Brain pericyte (primary cell): ENCODE measurements around the gene RSPO3.

Experiments used
- DNase-seq: peaks from one replicate; pipeline ENCODE4 v3.0.0-alpha.2; 2012; ENCODE audit warnings: low read depth, low spot score

Gene RSPO3

DNA sequence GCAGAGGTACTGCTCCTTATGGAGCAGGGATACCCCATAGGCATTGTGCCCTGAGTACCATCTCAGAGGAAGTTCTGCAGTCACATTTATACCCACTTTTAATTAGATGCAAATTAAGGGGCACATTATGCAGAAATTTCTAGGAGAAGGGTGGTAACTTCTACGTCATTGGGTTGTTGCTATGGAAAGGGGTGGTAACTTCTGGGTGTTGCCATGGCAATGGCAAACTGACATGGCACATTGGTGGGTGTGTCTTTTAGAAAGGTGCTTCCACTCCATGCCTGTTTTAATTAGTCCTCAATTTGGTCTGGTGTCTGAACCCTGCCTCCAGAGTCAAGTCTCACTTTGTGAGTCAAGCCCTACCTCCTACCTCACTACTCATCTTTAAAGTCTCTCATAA lies 42.0 kb downstream of the RSPO3 start:
- no peak for DNase-seq

DNA sequence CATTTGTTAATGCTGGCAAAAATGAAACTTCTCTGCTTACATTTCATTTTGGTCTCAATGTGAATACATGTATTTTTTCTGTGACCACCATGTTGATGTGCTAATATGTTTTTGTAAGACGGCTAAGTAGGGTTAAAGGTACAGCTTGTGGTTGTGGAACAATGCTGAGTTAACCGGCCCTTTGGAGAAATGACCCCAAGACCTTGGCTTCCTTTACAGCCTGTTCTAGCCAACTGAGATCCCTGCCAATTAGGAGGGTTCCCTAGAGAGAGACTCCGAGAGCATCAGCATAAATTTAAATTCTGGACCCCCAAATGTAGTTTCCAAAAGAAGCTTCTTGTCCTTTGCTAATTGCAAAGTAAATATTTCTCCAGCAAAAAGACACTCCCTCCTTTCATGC lies 44.4 kb downstream of the RSPO3 start:
- DNase-seq: peak; percentile 58

DNA sequence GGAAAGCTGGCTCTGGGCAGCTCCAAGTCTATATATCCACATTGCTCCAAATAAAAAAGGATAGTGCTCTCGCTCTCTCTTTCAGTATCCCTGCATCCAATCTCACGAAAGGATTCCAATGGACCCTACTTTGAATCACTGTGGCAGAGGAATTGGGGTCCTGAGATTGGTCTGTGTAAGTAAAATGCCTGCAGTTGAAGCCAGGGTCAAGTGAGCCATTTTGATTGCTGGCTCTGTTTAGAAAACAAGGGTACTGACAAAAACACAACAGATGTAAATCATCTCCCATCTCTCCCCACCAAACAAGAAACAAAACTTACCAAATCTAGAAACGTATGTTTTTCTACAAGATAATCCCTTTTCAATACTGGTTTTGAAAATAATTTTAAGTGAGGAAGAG lies 45.6 kb downstream of the RSPO3 start:
- no peak for DNase-seq

DNA sequence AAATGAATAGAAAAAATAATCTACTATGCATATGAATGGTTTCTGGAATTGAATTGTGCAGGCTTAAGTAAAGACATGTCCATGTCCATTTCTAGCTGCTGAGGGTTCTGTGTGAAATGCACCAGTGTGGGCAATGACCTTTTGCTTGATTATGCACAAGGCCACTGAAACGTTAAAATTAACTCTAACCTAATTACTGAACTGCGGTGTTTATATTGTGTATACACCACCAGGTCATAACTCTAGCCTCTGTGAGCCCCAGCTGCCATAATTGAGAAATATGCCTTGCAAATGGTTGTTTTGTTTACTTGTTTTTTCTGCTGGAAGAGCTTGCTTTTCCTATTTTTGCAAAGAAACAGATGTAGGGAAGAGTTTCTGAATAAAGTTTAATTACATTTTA lies 46.1 kb downstream of the RSPO3 start:
- DNase-seq: no peak

DNA sequence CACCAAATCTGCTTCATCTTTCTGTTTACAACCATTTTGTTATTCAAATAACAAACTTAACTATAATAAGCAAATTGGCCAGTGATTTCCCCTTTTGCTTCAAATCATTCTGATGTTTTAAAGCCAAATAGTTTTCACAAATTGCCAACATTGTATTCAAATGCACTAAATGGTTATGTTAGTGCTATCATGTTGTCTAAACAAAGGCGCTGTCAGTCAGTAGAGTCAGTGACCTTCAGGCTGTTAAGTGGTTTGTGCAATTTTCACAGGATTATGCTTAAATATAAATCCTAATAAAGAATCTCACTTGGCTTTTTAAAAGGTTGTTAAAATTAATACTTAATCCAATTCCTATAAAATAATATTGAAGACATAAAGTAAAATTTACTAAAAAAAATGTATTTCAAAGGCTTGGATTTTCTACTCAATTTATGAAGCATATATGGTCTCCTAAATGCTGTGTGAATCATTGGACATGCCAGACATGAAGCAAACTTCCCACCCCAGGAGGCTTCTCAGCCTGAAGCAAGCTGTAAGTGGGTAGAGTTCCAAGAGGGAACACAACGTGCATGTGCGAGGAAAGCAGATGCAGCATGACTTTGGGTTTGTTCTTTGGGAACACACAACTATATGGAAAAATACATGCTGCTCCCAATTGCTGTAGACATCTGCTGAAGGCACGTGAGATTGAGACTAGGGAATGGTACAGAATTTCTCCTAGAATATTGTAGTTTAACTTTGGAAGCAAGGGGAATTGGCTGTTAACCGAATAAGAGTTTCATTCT lies 54.9 kb downstream of the RSPO3 start:
- no peak for DNase-seq

DNA sequence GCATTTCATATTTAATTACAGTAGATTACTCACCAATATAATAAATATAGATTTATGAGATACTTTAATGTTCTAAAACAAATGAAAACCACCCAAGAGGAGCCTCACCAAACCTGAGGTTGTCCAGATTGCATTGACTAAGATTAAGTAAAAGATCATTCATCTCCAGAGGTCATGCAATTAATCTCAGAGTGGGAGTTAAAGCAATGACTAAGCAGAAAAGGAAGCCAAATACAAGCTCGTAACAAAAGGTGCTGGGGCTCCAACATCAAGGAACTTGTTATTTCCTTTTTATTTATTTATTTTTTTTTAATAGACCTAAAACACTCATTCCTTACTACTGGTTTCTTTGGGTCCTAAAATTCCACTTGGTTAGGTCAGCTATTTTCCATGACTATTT lies 57.7 kb downstream of the RSPO3 start:
- no peak for DNase-seq

DNA sequence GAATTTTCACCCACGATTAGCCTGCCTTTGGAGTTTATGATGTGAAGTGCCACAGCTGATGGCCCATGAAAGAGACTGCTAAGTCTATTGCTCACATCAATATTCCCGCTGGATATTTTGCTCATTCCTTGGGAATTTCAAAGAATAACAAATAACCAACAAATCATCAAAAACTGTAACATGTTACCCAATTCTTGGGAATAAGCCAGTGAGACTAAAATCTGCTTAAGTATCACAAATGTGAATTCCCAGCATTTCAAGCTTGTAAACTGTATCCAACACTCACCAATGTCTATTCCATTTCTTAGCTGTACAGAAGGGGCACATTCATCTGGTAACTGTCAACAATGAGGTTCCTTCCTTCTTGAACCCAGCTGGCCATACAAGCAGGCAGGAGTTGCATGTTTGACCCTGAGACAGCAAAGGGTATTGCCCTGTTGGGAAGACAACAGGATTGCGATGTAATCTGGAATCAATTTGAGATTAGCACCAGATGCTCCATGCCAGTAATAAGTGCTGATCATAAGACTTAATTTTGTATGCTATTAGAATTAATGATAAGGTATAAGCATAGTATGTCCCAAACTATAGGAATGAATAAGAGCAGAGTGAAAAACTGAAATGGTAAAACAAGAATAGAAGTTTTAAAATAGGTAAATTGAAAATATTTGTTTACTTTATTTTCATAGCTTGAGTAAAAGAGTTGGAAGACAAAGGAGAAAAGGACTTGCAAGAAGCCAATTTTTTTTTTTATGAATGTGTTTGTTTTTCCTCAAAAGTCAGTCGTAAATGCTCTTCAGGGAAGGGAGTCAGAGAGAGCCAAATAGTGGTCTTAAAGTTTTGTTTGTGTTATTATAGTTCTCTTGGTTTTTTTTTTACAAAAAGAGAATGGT lies 58.8 kb downstream of the RSPO3 start:
- DNase-seq: peak; percentile 32

DNA sequence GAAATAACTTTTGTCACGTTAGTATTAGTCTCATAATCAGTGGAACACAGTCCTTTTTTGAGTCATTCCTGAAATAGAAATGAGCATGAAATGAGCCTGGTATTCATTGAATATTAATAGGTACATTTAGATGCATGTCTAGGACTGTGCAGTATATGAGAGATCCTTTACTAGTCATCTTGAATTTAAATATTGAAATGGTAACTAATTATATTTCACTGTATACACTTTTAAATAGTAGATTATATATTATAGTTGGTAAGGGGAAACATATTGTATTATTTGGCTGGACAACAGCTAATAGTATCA lies 59.4 kb downstream of the RSPO3 start:
- DNase-seq: no peak

DNA sequence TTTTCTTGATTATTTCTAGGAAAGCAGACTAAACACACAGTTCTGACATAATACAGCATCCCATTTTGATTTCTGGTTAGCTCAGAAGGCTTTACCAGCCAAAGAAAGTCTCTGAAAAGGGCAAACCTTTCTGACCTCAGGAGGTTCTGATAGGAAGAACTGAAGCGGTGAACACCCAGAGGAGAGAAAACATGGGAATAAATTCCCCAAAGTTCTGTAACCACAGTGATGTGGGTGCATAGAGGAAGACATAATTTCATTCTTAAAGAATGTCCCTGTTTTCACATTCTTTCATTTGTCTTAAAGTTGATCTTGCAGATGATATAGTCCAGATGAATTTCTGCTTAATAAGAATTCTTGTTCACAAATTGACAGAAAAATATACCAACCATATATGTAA lies 60.3 kb downstream of the RSPO3 start:
- no peak for DNase-seq

DNA sequence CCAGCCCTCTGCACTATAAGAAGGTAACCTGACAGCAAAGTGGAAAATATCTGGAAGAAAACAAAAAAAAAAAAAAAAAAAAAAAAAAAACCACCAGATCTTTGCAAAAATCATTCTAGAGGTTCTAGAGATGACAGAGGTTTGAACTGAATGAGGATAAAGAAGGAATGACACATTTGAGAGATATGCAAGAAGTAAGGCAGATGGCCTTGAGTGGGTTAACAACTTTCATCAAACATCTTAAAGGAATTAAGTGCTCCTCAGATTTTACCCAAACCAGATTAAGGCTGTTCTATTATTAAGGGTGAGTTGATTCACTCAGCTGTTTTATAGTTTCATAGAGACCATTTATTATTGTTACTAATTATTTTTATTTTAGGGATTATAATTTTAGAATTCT lies 62.0 kb downstream of the RSPO3 start:
- DNase-seq: no peak

DNA sequence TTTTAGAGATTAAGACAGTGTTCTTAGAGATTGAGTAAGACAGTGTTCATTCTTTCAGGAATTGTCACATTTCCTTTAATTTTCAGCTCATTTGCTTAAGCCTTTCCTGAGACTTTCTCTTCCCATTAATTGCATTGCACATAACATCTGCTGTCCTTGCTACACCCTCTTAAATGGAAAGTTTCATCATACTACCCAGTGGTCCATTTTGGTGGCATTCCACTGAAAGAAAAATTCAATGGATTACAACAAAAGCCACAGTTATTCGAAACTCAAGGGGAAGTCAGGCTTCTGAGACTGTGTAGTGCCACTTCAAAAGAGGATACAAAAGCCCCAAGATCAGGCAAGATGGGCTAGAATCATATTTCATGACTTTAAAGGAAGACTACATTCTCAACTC lies 64.0 kb downstream of the RSPO3 start:
- DNase-seq: no peak

DNA sequence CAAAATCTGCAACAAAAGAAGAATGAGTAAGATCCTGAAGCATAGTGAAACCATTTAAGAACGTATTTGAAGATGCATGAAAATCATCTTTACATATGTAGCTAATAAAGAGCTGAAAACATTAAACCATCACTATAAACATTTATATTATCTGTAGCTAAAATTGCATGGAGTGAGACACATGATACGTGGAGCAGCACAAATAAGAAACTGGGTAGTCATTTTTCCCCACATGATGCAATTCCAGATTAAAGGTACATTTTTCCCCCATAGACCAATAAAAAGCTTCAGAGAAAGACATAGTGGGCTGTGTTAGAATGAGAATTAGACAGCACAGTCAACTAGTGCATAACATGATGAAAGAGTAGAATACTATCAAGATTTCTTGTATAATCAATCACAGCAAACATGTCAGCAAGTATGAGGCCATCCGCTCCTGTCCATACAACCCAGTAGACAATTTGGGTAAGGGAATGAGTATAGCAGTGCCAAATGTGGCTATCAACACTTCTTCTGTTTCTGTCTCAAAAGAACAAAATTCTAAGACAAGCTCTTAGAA lies 67.0 kb downstream of the RSPO3 start:
- no peak for DNase-seq

DNA sequence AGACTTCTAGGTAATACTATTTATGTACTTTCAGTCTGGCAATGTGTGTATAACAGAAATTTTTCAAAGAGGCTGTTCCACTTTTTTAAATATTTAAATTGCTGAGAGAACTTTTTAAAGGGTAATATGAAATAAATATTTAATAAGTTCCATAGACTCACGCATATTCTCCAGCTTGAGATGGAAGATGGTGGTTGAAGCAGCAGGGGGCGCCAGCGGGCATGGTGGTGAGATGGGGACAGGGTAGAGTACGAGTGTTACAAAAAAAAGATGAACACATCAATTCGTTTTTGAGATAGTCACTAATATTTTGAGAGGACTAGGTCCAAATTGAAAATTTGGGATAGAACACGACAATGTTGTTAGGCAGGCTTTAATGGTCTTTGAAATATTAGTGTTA lies 68.4 kb downstream of the RSPO3 start:
- DNase-seq: no peak

DNA sequence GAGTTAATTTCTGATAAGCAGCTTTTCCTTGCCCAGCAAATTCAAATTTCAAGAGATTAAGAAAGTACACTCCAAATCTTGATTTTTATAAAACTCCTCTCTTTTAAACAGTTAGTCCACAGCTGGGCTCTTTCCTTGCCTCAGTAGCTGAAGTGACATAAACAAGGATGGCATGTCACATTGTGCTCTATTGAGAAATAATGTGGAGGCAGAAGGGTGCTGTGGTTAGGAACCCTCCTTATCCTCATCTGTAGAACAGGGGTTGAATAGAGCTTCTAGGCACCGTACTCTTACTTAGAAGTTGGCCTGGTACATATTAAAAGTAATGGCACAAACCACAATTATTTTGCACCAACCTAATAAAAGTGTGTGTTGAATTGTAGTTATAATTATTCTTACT lies 70.3 kb downstream of the RSPO3 start:
- DNase-seq: no peak

DNA sequence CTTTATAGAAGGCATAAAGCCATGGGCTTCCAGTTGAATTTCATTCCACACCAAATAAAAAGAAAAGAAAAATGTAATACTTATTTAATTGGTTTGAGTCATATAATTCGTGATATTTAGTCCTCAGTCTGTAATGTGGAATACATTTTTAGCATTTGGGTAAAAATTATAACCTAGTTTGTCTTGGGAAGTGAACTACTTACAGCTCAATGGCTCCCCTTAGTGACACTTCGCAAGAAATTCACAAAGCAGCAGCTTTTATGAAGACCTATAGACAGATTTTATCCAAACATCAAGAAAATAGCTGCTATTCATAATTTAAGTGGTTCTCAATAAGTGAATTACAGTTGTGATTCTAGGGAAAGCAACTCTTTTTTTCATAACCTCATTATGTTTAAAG lies 72.1 kb downstream of the RSPO3 start:
- no peak for DNase-seq

DNA sequence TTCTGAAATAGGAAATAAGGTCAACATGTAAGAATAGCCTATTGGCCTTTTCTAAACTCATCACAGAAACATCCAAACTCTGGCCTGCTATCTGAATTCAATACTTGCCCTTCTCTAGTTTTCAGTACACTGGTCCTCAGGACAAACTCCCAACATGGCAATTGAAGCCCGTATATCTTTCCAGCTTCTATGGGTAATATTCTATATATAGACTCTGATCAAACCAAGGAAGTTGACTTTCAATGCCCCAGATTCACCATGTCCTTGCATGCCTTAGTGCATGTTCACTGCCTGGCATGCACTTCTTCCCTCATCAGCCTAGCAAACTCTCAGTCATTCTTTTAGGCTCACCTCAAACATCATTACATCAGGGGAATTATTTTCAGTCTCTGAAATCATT lies 73.2 kb downstream of the RSPO3 start:
- DNase-seq: no peak

DNA sequence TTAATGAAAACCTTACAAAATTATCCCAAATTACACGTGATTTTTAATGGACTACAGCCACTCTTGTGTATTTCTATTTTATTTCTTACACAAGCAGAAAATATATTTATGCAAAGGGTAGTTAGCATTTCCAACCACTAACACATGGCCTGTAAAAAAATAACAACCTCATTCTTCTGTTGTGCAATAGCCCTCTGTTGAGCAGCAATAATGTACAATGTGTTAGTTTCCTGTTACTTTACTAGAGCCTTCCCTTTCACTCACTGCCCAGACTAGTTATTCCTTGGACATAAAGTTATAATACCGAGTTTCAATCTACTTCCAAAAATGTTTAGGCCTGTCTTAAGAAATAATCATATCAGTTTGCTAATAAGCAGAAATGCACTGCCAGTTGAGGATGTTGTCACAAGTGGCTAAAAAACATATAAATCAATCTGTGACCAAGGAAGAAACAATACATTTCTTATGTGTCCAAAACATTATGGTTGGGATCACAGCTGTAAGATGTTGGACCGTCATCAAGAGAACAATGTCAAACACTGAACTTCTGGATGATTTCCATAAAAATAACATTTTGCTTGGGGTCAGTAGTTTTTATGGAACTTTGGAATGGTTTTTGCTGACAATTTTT lies 74.6 kb downstream of the RSPO3 start:
- DNase-seq: no peak

DNA sequence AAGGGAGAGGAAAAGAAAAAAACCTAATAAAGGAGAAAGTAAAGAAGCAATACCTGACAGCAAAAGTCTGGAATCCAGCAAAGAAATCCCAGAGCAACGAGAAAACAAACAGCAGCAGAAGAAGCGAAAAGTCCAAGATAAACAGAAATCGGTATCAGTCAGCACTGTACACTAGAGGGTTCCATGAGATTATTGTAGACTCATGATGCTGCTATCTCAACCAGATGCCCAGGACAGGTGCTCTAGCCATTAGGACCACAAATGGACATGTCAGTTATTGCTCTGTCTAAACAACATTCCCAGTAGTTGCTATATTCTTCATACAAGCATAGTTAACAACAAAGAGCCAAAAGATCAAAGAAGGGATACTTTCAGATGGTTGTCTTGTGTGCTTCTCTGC lies 77.4 kb downstream of the RSPO3 start:
- DNase-seq: no peak

DNA sequence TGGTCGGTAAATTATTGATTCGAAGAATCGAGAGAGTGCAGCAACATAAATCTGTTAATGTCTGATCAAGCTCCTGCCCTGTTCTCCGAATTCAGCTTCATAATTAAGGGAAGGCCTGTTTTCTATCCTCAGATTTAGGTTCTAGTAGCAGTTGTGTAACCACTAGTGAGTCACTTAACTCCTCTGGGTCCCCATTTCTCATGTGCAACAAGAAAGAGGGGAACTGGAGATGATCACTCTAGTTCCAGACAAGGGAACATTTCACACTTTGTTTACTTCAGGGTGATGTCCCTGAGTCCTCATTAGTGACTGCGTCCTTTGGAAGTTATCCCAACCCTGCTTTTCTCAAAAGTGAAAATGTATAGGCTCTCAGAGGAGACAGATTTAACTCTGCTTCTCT lies 80.1 kb downstream of the RSPO3 start:
- DNase-seq: no peak

DNA sequence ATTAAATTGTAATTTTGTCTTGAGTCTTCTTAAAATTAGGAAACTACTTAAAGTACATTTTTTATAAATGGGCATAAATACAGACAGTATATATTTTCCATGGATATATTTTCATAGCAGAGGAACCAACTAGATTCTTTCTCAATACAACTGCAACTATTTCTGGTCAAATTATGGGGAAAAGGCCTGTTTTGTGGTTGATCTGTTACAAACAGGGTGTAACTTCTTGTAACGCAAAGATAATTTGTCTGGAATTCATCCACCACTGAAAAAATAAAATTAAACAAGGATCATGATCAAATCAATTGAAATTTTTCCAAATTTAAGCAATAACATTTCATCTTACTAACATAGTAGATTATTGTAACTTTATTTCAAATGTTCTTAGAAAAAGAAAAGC lies 81.0 kb downstream of the RSPO3 start:
- no peak for DNase-seq

DNA sequence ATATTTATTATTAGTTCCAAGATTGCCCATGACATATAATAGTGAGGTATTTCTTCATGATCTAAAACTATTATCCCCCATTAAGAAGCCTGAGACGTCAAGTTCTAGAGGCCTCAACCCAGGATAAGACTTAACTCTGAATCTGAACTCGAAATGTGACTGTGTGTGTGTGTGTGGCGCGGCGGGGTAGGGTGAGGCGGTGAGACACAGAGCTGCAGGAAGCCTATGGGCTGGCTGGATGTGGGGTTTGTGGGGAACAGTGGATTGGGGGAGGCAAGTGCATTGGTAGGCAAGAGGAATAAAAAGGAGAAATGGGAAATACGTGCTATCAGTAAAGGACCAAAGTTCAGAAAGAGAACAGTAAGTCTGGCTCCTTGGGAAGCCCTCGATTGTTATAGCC lies 81.6 kb downstream of the RSPO3 start:
- DNase-seq: no peak

DNA sequence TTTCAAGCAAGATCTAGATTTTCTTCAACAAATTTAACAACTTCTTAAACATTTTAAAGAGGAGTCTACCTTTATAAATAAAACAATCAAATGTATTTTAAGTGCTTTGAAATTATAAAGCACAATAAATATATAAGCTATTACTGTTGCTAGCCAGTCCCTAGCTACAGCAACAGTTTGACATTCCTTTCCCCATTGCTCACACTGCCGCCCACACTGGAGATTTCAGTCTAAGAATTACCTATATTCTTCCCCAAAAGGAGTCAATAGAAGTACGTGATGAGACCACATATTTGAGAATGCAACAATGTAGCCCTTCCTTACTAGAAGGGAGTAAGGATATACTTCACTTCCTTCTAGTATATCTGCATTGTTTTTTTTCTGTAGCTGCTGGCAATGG lies 82.8 kb downstream of the RSPO3 start:
- DNase-seq: no peak

DNA sequence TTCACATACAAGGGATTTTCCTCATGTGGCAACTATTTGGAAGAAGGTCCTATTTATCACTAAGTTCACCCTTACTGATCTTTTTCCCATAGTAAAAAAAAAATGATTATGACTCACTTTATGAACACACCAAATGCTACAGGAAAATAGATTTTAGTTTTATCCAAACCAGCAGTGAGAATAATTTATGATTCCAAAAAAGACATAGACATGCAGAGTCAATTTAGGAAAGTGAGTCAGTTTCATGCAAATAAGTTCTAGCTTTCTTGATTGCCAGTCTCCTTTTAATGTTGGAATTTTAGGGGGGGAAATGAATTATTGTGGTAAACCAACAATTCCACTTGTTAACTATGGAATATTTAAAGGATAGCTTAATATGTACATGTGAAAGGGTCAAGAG lies 84.2 kb downstream of the RSPO3 start:
- DNase-seq: no peak
